Stimulated activated CD8-positive, alpha-beta memory T cell treated with anti-CD3 and anti-CD28 coated beads, Interleukin-2, amount 100 ng/mL, for 1 hour (primary cell): ENCODE measurements around the gene ARPP21.

Experiments
- DNase-seq, 2 donors: peaks; one replicate each; pipeline ENCODE4 v3.0.0-alpha.2; 2020; ENCODE audit warnings: low read depth in 2 of 2

ARPP21 gene

GRCh38 chr3:35641920-35642527 lies 2.7 kb downstream of the ARPP21 start:
- no peak for DNase-seq

GRCh38 chr3:35643495-35643894 lies 4.2 kb downstream of the ARPP21 start:
- no peak for DNase-seq

GRCh38 chr3:35644451-35644850 lies 5.1 kb downstream of the ARPP21 start:
- no peak for DNase-seq

GRCh38 chr3:35645189-35645588 lies 5.9 kb downstream of the ARPP21 start:
- DNase-seq: no peak

- no peak for DNase-seq
These were observed 6.8 kb downstream of the ARPP21 start for GRCh38 chr3:35646081-35646480.

GRCh38 chr3:35647461-35647860 lies 8.1 kb downstream of the ARPP21 start:
- DNase-seq: no peak

DNA sequence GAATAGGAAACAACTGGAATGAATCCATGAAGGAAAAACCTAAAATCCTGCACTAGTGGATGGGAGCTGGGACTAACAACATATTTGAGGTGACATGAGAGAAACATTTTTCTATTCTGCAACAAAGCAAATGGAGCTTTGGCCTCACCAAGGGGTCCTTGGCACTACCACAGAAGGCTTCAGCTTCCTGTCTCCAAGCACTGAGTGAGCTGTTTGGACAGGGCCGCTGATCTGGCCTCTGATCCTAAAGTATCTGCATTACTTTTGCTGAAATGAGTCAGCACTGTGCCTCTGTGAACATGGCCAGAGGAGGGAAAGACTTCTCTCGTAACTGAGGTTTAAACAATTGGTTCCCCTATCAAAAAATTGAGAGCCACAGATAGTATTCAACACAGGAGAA lies 9.0 kb downstream of the ARPP21 start:
- no peak for DNase-seq

DNA sequence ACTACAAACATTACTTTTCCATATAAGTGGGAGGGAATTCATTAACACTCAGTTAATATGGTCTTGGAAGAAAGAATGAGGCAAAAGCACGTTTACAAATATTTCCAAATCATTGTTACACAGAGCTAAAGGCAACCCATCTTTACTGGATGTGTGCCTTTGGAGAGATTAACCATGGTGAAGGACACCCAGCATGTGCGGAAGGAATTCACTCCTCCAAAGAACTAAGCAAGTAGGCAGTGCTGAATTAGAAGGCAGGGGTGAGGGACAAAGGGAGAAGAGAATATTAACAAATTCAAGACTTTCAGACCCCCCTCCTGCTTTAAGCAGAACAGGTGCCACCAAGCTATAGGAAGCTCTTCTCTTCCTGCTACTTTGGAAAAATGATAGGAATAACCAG lies 10.1 kb downstream of the ARPP21 start:
- no peak for DNase-seq

DNA sequence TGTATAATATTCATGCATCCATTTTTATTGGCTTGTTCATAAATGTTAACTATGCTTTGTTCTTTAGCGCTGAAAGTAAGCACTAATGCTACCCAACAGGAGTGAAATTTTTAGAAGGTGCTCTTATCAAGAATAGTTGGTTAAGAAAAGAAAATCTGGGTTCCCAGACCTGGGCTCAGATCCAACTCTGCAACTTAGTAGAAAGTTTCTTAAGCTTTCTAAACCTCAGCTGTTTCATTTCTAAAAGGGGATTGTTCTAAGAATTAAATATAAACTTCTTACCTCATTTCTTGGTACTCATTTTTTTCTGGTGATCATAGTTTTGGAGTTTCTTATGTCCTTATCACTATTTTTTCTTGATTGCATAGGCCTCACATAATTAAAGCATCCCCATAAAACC lies 12.1 kb downstream of the ARPP21 start:
- DNase-seq: no peak

DNA sequence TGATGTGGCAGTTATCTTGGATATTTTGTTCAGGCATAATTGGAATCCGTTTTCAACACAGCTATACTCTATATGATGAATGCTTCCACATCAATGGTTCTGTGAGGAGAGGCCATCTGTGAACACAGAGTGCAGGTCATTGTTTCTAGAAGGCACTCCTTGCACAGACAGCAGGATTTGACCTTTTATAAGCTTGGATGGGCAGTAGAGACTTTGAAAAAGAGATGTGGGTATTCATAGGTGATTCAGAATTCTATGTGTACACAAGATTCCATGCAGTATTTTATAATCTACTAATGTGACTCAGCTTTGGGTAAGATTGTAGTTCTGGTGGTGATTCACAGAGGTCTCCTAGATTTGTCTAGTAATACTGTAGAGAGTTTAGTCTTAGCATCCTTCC lies 12.5 kb downstream of the ARPP21 start:
- DNase-seq: no peak

GRCh38 chr3:35653347-35653746 lies 14.0 kb downstream of the ARPP21 start:
- DNase-seq: no peak

DNA sequence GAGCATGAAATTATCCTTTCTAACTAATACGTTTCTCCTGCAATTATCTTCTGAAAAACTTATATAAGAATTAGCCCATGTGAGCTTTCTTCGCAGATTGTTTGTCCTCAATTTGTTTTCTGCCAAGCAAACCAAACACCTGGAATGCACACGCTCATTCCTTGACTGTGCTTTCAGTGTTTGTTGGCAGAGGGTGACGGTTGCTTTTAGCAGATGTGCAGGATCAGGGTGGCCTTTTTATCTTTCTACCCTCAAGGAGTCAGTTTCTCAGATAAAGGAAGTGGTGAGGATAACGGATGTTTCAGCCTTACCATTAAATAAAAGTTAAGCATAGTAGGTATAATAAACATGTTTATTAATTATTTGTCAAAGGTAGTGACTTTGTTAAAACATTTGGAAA lies 15.2 kb downstream of the ARPP21 start:
- no peak for DNase-seq

GRCh38 chr3:35658686-35659085 lies 19.4 kb downstream of the ARPP21 start:
- no peak for DNase-seq

- DNase-seq: no peak
These were observed 20.4 kb downstream of the ARPP21 start for GRCh38 chr3:35659768-35660167.

- no peak for DNase-seq
These were observed 24.1 kb downstream of the ARPP21 start for GRCh38 chr3:35663471-35663870.

DNA sequence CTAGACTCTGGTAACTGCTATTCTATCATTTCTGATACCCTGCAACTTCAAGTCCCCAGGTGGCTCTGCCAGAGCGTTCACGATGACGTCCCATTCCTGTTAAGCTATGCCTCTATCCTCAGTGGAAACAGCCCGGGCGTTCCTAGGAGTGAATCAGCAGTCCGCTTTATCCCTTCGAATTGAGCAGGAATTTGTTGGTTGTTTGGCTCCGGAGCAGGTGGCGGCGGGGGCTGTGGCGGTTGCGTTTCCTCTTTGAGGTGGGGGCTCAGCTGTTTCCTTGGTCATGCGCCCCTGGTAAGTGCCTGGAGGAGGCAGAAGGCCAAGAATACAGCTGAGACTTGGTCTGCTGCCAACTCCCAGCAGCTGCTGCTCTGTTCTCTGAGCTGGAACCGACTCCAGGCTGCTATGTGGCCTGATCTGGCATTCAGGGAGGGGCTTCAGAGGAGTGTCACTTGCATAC lies 25.2 kb downstream of the ARPP21 start:
- no peak for DNase-seq

DNA sequence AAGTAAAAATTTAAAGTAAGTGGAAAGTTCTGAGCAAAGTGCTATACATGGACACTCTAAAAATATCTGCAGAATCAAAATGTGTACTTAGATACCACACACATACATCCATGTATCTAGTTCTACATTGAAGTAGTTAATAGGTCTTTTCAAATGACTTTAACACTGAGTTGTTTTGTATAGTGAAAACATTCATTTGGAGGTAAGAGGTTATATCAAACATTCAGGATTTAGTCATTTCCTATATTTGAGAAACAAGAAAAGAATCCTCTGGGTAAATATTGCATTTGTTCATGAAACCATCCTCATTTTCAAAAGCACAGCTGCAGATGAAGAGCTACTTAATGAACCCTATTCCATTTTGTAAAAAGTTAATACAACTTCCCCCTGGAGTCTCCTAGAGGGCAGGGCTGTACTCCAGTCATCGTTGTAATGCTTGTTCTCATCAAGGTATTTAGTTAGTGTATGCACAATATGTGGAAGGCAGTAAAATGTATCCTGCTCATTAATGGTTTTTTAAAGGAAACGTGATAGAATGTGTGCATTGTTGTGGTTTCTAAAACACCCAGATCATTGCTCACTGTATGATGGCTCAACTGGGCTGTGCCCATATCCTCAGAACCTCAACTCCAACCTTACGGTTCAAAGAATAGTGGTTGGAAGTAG lies 26.2 kb downstream of the ARPP21 start:
- no peak for DNase-seq

DNA sequence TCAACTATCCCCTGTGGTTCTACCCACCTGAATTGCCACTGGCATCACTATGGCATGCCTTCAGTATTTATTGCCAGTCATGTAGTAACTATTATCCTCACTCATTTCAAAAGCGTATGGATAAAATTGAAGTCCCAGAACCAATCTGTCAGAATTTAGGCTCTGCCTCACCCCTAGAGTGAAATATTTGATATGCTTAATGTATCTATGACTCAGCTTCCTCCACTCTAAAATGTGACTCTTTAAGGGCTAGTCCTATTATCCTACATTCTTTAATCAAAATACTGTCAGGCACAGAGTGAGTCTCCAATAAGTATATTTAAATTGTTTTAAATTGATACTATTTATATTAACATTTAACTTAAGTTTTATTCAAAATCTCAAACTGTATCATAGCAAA lies 27.6 kb downstream of the ARPP21 start:
- DNase-seq: no peak

GRCh38 chr3:35670408-35670965 lies 31.2 kb downstream of the ARPP21 start:
- no peak for DNase-seq

DNA sequence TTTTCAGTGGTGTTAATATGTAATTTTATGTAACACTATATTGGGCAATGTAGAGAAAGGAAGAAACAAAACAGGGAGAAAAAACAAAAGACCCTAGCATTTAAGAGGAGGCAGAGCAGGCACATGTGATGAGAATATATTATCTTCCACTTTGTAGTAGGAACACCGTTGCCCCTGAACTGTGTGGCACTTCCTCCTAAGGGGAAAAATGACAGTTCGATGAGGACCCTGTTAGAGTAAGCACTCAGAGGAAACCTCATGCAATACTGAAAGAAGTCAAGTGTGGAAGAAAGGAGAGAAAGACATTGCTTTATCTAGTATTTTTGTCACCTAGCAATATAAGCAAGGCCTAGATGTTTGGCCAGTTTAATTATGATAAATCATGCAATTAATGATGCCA lies 32.2 kb downstream of the ARPP21 start:
- no peak for DNase-seq

DNA sequence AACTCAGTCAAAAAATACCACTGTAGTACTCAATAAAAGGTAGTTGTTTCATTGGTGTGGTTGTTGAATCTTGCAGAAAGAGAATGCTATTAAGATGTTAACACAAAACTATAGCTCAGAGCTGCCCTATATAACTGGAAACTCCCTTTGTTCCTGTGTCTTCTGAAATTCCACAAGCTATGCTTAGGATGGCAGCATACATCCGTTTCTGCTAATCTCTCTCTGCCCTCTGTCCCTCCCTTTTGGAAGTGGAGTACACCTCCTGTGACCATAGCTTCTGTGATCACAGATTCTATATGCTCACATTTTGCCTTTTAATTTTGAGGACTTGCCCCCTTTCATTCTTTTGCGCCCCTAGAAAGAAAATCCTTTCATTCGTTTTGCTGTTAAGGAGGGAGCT lies 33.7 kb downstream of the ARPP21 start:
- no peak for DNase-seq

GRCh38 chr3:35674451-35675109 lies 35.3 kb downstream of the ARPP21 start:
- no peak for DNase-seq

DNA sequence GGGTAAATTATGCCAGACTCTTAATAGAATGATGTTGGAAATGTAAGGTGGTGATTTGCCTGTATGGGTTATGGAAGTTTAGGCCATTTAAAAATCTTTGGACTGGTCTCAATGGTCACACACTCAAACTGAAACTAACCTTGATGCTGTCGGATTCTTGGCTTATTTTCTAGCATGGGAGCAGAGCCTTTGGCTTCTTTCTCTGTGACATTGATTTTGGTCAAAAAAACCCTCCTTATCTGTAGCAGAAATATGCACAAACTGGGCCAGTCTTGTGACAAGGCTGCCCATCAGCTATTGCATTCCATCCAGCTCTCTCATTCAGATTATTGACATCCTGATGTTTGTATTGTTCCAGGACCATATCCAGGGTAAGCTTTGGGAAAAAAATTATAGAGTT lies 35.9 kb downstream of the ARPP21 start:
- no peak for DNase-seq
